ENCODE results near the gene SPOP. TPM values are rescaled to one million over a fixed set of nuclear protein-coding genes. Genes with fewer than 3 reads are reported as not detected.

SPOP gene
- total and polyA plus RNA-seq, 11 donors = 28.5 to 96.1 (median 60.4) TPM

GRCh38 chr17:49557312-49558024 lies 120.4 kb downstream of the SPOP start:
- TF ChIP-seq POLR2A (IDR thresholded peaks at IDR 0.05) = no peak
- peak in 11 of 12 donors; percentile 33 to 59 (median 49) for TF ChIP-seq CTCF (IDR thresholded peaks at IDR 0.05)
- Histone ChIP-seq H3K4me3 (no peak overlapping the region), H3K27ac (no peak overlapping the region), H3K4me1 (peaks cover 0 to 8% (median 4%) of the 10 kb centered on the region in 12 donors), H3K27me3 (peaks cover 0 to 9% (median 0%) of the 10 kb centered on the region in 9 donors), H3K9me3 (no peaks in the 10 kb centered on the region), H3K36me3 (no peaks in the 10 kb centered on the region)
- WGBS, 4 donors = 14 to 20% (median 16%) methylated on average over 9 of the region's 9 CpGs
- intact Hi-C loops (cut with DNase I) = loop anchor here (2.0 to 10.0 kb wide), 15 partner anchors 60 to 440 kb away; partner anchors contain the start of genes NGFR (in 3 of the 10), DLX3 (in 1 of the 10) and PHB1 (in 1 of the 10)
- peak in 3 of 4 donors; percentile 46 to 55 (median 48) for ATAC-seq
- DNase-seq = peak in 1 of 5 donors; percentile 32

GRCh38 chr17:49556223-49556943 lies 121.5 kb downstream of the SPOP start:
- no peaks in the 10 kb centered on the region for H3K36me3 ChIP-seq
- peaks cover 0 to 8% (median 4%) of the 10 kb centered on the region in 12 donors for H3K4me1 ChIP-seq
- intact Hi-C loops (cut with DNase I) = loop anchor here (1.0 to 10.0 kb wide), 16 partner anchors 59 to 441 kb away; partner anchors contain the start of genes NGFR (in 3 of the 10), DLX3 (in 1 of the 10) and PHB1 (in 1 of the 10)
- no peaks in the 10 kb centered on the region for H3K9me3 ChIP-seq
- 13 to 27% (median 15%) methylated on average over 13 to 30 of the region's 30 CpGs for WGBS, 4 donors
- DNase-seq = peak; percentile 65 to 88 (median 74)
- no peak overlapping the region for H3K4me3 ChIP-seq
- H3K27me3 ChIP-seq = peaks cover 0 to 9% (median 0%) of the 10 kb centered on the region in 9 donors
- TF ChIP-seq POLR2A (IDR thresholded peaks at IDR 0.05) = no peak
- TF ChIP-seq CTCF (IDR thresholded peaks at IDR 0.05) = peak; percentile 95 to 100 (median 98)
- H3K27ac ChIP-seq = no peak overlapping the region
- peak; percentile 69 to 93 (median 88) for ATAC-seq

DNA sequence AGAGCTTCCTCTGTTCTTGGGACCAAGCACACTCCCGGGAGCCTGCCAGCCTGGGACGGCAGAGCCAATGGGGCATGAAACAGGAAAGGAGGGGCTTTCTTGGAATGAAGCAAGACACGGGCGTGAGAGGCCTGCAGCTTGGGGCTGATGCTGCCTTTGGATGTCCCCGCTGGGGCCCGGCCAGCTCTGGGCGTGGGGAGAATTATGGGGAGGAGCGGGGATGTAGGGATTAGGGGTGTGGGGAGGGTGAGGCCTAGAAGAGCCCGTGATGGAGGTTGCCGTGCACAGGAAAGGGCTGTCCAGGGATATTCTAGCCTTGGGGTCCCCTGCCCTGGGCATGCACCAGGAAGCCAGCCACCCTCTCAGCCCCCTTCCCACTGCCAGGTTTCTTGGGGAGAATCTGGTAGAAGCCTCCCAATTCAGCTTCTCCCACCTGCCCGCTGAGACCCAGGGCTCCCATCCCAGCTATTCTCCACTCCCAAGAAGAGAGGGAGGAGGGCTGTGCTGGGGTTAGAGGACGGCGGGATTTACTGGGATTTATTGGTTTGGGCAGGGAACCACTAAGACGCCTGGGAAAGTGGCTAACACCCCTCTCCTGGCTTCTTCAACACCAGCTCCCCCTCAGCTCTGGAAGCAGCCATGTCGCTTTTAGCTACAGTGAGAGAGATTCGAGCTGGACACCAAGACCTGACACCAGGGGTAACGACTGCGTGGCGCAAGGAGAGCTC lies 122.2 kb downstream of the SPOP start:
- intact Hi-C loops (cut with DNase I) = loop anchor here (1.0 to 10.0 kb wide), 19 partner anchors 58 to 442 kb away; partner anchors contain the start of genes NGFR (in 3 of the 10), DLX3 (in 1 of the 10) and PHB1 (in 1 of the 10)
- H3K9me3 ChIP-seq = no peaks in the 10 kb centered on the region
- ATAC-seq (no peak), DNase-seq (no peak)
- no peak overlapping the region for H3K4me3 ChIP-seq
- TF ChIP-seq POLR2A (IDR thresholded peaks at IDR 0.05) (no peak), CTCF (IDR thresholded peaks at IDR 0.05) (no peak)
- peaks cover 0 to 8% (median 4%) of the 10 kb centered on the region in 12 donors for H3K4me1 ChIP-seq
- peaks cover 0 to 9% (median 0%) of the 10 kb centered on the region in 9 donors for H3K27me3 ChIP-seq
- no peaks in the 10 kb centered on the region for H3K36me3 ChIP-seq
- WGBS, 4 donors = 71 to 78% (median 73%) methylated on average over 18 to 19 of the region's 19 CpGs
- H3K27ac ChIP-seq = no peak overlapping the region
